GM18499 (cell line): ENCODE data around the gene EEFSEC.

Experiments
- ATAC-seq: cut with Tn5 transposase; IDR thresholded peaks from one replicate; pipeline ENCODE4 v1.9.1; 2021; ENCODE audit warnings: moderate number of reproducible peaks; ENCODE audit not compliant: insufficient read depth, unreplicated experiment

The EEFSEC gene

GRCh38 chr3:128324911-128325592, 171.8 kb downstream of the EEFSEC start:
- ATAC-seq = no peak

- ATAC-seq = no peak
Observed at GRCh38 chr3:128326051-128326823, 173.0 kb downstream of the EEFSEC start.

GRCh38 chr3:128327606-128328031, 174.3 kb downstream of the EEFSEC start:
- no peak for ATAC-seq

GRCh38 chr3:128328546-128329458, 175.5 kb downstream of the EEFSEC start:
- ATAC-seq = no peak

- no peak for ATAC-seq
Observed at GRCh38 chr3:128329491-128330213, 176.4 kb downstream of the EEFSEC start.

GRCh38 chr3:128330214-128330842, 177.0 kb downstream of the EEFSEC start:
- no peak for ATAC-seq

- no peak for ATAC-seq
Observed at GRCh38 chr3:128334086-128334645, 180.9 kb downstream of the EEFSEC start.

GRCh38 chr3:128334766-128335165, 181.5 kb downstream of the EEFSEC start:
- ATAC-seq = no peak

- no peak for ATAC-seq
Observed at GRCh38 chr3:128335621-128336296, 182.5 kb downstream of the EEFSEC start.

GRCh38 chr3:128336337-128337156, 183.3 kb downstream of the EEFSEC start:
- no peak for ATAC-seq

GRCh38 chr3:128337305-128337704, 184.0 kb downstream of the EEFSEC start:
- ATAC-seq = no peak

- no peak for ATAC-seq
Observed at GRCh38 chr3:128338536-128339330, 185.5 kb downstream of the EEFSEC start.

- no peak for ATAC-seq
Observed at GRCh38 chr3:128339491-128340012, 186.3 kb downstream of the EEFSEC start.

GRCh38 chr3:128340198-128340903, 187.1 kb downstream of the EEFSEC start:
- ATAC-seq = no peak

- no peak for ATAC-seq
Observed at GRCh38 chr3:128340904-128341555, 187.7 kb downstream of the EEFSEC start.
